GM18505 (cell line): Measurements from ENCODE around the gene EIF4E2.

Experiments used
- ATAC-seq: cut with Tn5 transposase; IDR thresholded peaks from one replicate; pipeline ENCODE4 v1.9.1; 2021; ENCODE audit not compliant: unreplicated experiment
- POLR2A ChIP-seq: IDR thresholded peaks from 4 replicates; pipeline ENCODE4 v1.6.1; 2011; ENCODE audit warnings: borderline replicate concordance; ENCODE audit not compliant: insufficient read depth, insufficient read length; ENCODE audit errors: extremely low read depth

The EIF4E2 gene

GRCh38 chr2:232573771-232574435, 23.4 kb downstream of the EIF4E2 start:
- no peak for TF ChIP-seq POLR2A
- ATAC-seq: no peak

- no peak for TF ChIP-seq POLR2A
- no peak for ATAC-seq
These were observed 24.4 kb downstream of the EIF4E2 start for GRCh38 chr2:232574674-232575403.

GRCh38 chr2:232575404-232575746, 24.9 kb downstream of the EIF4E2 start:
- no peak for ATAC-seq
- TF ChIP-seq POLR2A: no peak

- no peak for ATAC-seq
- TF ChIP-seq POLR2A: no peak
These were observed 26.5 kb downstream of the EIF4E2 start for GRCh38 chr2:232576995-232577394.

- no peak for TF ChIP-seq POLR2A
- no peak for ATAC-seq
These were observed 27.4 kb downstream of the EIF4E2 start for GRCh38 chr2:232577841-232578240.

GRCh38 chr2:232578626-232579025, 28.1 kb downstream of the EIF4E2 start:
- no peak for ATAC-seq
- TF ChIP-seq POLR2A: no peak

- TF ChIP-seq POLR2A: no peak
- no peak for ATAC-seq
These were observed 30.1 kb downstream of the EIF4E2 start for GRCh38 chr2:232580648-232580981.

- no peak for TF ChIP-seq POLR2A
- no peak for ATAC-seq
These were observed 31.2 kb downstream of the EIF4E2 start for GRCh38 chr2:232581725-232582124.

- TF ChIP-seq POLR2A: no peak
- ATAC-seq: no peak
These were observed 33.7 kb downstream of the EIF4E2 start for GRCh38 chr2:232584238-232584637.

GRCh38 chr2:232586943-232587505, 36.5 kb downstream of the EIF4E2 start:
- ATAC-seq: no peak
- no peak for TF ChIP-seq POLR2A

- TF ChIP-seq POLR2A: no peak
- no peak for ATAC-seq
These were observed 37.0 kb downstream of the EIF4E2 start for GRCh38 chr2:232587512-232587911.

- no peak for ATAC-seq
- TF ChIP-seq POLR2A: no peak
These were observed 37.5 kb downstream of the EIF4E2 start for GRCh38 chr2:232588031-232588430.

GRCh38 chr2:232588680-232589585, 38.4 kb downstream of the EIF4E2 start:
- no peak for ATAC-seq
- no peak for TF ChIP-seq POLR2A
